GM12872 (cell line): ENCODE data around the gene TENT4A.
A peak's percentile ranks its signal among the peaks of the same experiment; 100 is the strongest.

Source experiments
- CTCF ChIP-seq: IDR thresholded peaks from 3 replicates; pipeline ENCODE4 v1.5.1; 2011; ENCODE audit warnings: low read depth, mild to moderate bottlenecking, low read length, moderate library complexity; ENCODE audit not compliant: insufficient read depth

Gene TENT4A

GRCh38 chr5:6740586-6741150 is 27.4 kb downstream of the TENT4A start:
- no peak for TF ChIP-seq CTCF

- no peak for TF ChIP-seq CTCF
These were observed 29.0 kb downstream of the TENT4A start for GRCh38 chr5:6742081-6742758.

- no peak for TF ChIP-seq CTCF
These were observed 29.9 kb downstream of the TENT4A start for GRCh38 chr5:6743161-6743560.

- TF ChIP-seq CTCF, result no peak
These were observed 31.8 kb downstream of the TENT4A start for GRCh38 chr5:6744841-6745705.

- TF ChIP-seq CTCF, result peak; percentile 71
These were observed 32.5 kb downstream of the TENT4A start for GRCh38 chr5:6745706-6746222.

- no peak for TF ChIP-seq CTCF
These were observed 33.0 kb downstream of the TENT4A start for GRCh38 chr5:6746244-6746643.

- no peak for TF ChIP-seq CTCF
These were observed 33.9 kb downstream of the TENT4A start for GRCh38 chr5:6747103-6747502.
